K562 (cell line): ENCODE results near the gene USP20. TPM values are rescaled to one million over a fixed set of nuclear protein-coding genes. Genes with fewer than 3 reads are reported as not detected.

ENCODE experiments used
- ELF4 ChIP-seq: fragments of 450-650 bp; formaldehyde crosslinking; IDR thresholded peaks from 2 replicates; pipeline ENCODE4 v1.4.0; 2022; ENCODE audit warnings: missing genetic modification characterization
- EZH2 ChIP-seq: IDR thresholded peaks from 2 replicates; pipeline ENCODE4 v1.6.1; 2012; ENCODE audit warnings: low read depth, mild to moderate bottlenecking, inconsistent platforms, low read length, borderline replicate concordance
- FOXM1 ChIP-seq, 2 experiments: fragments of 450-650 bp in 1 of 2; sonication (generic) in 1 of 2; formaldehyde crosslinking in 1 of 2; IDR thresholded peaks; 2 replicates each; pipeline versions ENCODE4 v1.6.1 to v1.9.0; 2017 to 2022; ENCODE audit warnings: low read depth in 2 of 2, mild to moderate bottlenecking in 2 of 2, missing genetic modification reagents in 1 of 2, moderate library complexity in 1 of 2
- GABPA ChIP-seq: fragments of 200-800 bp; sonication (Bioruptor generic); conservative IDR thresholded peaks from 2 replicates; pipeline ENCODE4 v1.6.1; 2016; ENCODE audit warnings: low read depth, missing genetic modification characterization, missing compliant biosample characterization
- GATA2 ChIP-seq: sonication (generic); formaldehyde crosslinking; IDR thresholded peaks from 2 replicates; pipeline ENCODE4 v1.4.0; 2020; ENCODE audit warnings: mild to moderate bottlenecking, missing genetic modification reagents
- HMG20A ChIP-seq: fragments of 450-650 bp; formaldehyde crosslinking; conservative IDR thresholded peaks from 2 replicates; pipeline ENCODE4 v1.4.0; 2020; ENCODE audit warnings: mild to moderate bottlenecking, mixed read lengths
- KLF10 ChIP-seq: fragments of 250-450 bp; sonication (Bioruptor Pico); IDR thresholded peaks from 2 replicates; pipeline ENCODE4 v1.6.1; 2021; ENCODE audit warnings: matching md5 sums
- NR2C2 ChIP-seq, 2 experiments: fragments of 200-800 bp in 1 of 2; sonication (Bioruptor generic) in 1 of 2; sonication (generic) in 1 of 2; formaldehyde crosslinking in 1 of 2; IDR thresholded peaks; 2 replicates each; pipeline versions ENCODE4 v1.6.1 to v1.8.0; 2016 to 2022; ENCODE audit warnings: mild to moderate bottlenecking in 1 of 2, missing compliant biosample characterization in 1 of 2, missing genetic modification characterization in 1 of 2, missing genetic modification reagents in 1 of 2
- POLR3A ChIP-seq: IDR thresholded peaks from 2 replicates; pipeline ENCODE4 v1.6.1; 2011; ENCODE audit warnings: borderline replicate concordance, mild to moderate bottlenecking, moderate library complexity; ENCODE audit not compliant: insufficient read length, insufficient read depth; ENCODE audit errors: extremely low read depth
- RBM14 ChIP-seq: fragments of 200-400 bp; formaldehyde crosslinking; IDR thresholded peaks from 2 replicates; pipeline ENCODE4 v1.6.1; 2018; ENCODE audit warnings: low read depth, mild to moderate bottlenecking, low read length, moderate library complexity, borderline replicate concordance; ENCODE audit not compliant: insufficient read depth
- RBM25 ChIP-seq: fragments of 200-400 bp; formaldehyde crosslinking; IDR thresholded peaks from 2 replicates; pipeline ENCODE4 v1.6.1; 2018; ENCODE audit warnings: low read length, low read depth, moderate library complexity; ENCODE audit not compliant: severe bottlenecking
- RUNX1 ChIP-seq: sonication (generic); IDR thresholded peaks from 2 replicates; pipeline ENCODE4 v1.6.1; 2016; ENCODE audit warnings: antibody characterized with exemption, low read depth
- SETDB1 ChIP-seq: IDR thresholded peaks from one replicate; pipeline ENCODE4 v1.6.1; 2012; ENCODE audit warnings: low read length, control low read depth, inconsistent platforms
- SMAD3 ChIP-seq: fragments of 450-650 bp; formaldehyde crosslinking; conservative IDR thresholded peaks from 2 replicates; pipeline ENCODE4 v1.4.0; 2020; ENCODE audit warnings: mild to moderate bottlenecking
- TBP ChIP-seq: optimal IDR thresholded peaks from 2 replicates; pipeline ENCODE3; 2011; ENCODE audit warnings: low read depth, low read length, improper control_type of control experiment
- ZBTB8A ChIP-seq: fragments of 450-650 bp; IDR thresholded peaks from 2 replicates; pipeline ENCODE4 v1.6.1; 2018; ENCODE audit warnings: mild to moderate bottlenecking, moderate library complexity; ENCODE audit not compliant: partially characterized antibody
- ZNF124 ChIP-seq: sonication (generic); formaldehyde crosslinking; IDR thresholded peaks from 2 replicates; pipeline ENCODE4 v1.8.1; 2022; ENCODE audit warnings: missing genetic modification reagents
- ZNF197 ChIP-seq: fragments of 200-800 bp; sonication (Bioruptor generic); IDR thresholded peaks from 2 replicates; pipeline ENCODE4 v1.6.1; 2016; ENCODE audit warnings: low read depth, missing genetic modification characterization, missing compliant biosample characterization
- ZNF316 ChIP-seq: fragments of 450-650 bp; IDR thresholded peaks from 2 replicates; pipeline ENCODE4 v1.6.1; 2016
- polyA plus RNA-seq, 8 experiments: library from polyadenylated mRNA; depleted of rRNA in 4 of 8; stranded (reverse) in 5 of 8; unstranded in 3 of 8; fragments of >200 nt; fragmentation: Nextera tagmentation in 2 of 8; fragmentation: Illumina TruSeq in 1 of 8; extraction: Ambion mirVana in 2 of 8; extraction: Trizol in 1 of 8; gene quantifications; 2 replicates each; pipeline versions ENCODE4 v1.2.1 to v1.2.3, GENCODE V29; 2011 to 2014; ENCODE audit warnings: inconsistent platforms in 1 of 8, missing spikeins in 1 of 8
- total RNA-seq, 7 experiments: library from RNA; depleted of rRNA in 6 of 7; stranded (reverse); fragments of >200 nt in 6 of 7; fragmentation: Illumina TruSeq in 2 of 7; extraction: Trizol in 2 of 7; gene quantifications; 2 replicates each; pipeline versions ENCODE4 v1.2.1 to v1.2.3, GENCODE V29; 2011 to 2021; ENCODE audit warnings: low replicate concordance in 1 of 7
- TF ChIP-seq, protein P1 (sequence below): sonication (generic); formaldehyde crosslinking; IDR thresholded peaks from 2 replicates; pipeline ENCODE4 v1.8.1; 2022; ENCODE audit warnings: missing genetic modification reagents
- TF ChIP-seq, protein P2 (sequence below): IDR thresholded peaks from 3 replicates; pipeline ENCODE4 v1.6.1; 2011; ENCODE audit warnings: borderline replicate concordance, mild to moderate bottlenecking; ENCODE audit not compliant: insufficient read length, insufficient read depth
- TF ChIP-seq, protein P3 (sequence below), 2 experiments: fragments of 450-650 bp in 1 of 2; IDR thresholded peaks; 2 replicates each; pipeline ENCODE4 v1.6.1; 2011 to 2017; ENCODE audit warnings: low read depth in 2 of 2, antibody characterized with exemption in 1 of 2, borderline replicate concordance in 1 of 2, low read length in 1 of 2, mild to moderate bottlenecking in 1 of 2, mixed read lengths in 1 of 2; ENCODE audit not compliant: control insufficient read depth in 1 of 2

The USP20 gene
- total and polyA plus RNA-seq, 9 of the 15 experiments (the other 6 are each of a cell fraction or from before 2014, with no cell fraction given), result 1.9 to 136 (median 49.1) TPM

DNA sequence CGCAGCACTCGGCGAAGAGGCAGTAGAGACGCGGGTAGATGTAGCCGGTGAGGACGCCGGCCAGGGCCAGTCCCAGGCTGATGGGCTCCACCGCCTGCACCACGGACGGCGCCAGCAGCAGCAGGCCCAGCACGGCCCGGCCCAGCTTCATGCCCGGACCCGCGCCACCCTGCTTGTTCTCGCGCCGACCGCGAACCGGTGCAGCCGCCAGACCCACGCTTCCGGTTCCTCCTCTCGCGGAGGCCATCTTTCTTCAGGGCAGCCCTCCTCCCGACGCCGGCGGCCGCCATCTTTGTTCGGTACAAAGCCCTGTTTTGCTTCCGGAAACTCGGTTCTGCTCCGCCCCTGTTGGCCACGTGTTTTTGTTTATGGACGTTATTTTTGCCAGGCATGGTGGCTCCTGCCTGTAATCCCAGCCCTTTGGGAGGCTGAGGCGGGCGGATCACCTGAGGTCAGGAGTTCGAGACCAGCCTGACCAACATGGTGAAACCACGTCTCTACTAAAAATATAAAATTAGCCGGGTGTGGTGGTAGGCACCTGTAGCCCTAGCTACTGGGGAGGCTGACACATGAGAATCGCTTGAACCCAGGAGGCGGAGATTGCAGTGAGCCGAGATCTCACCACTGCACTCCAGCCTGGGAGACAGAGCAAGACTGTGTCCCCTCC, 11.2 kb upstream of the USP20 start, which contains the start of gene TOR1A (continued):
- TF ChIP-seq POLR3A, result peak; percentile 34
- peak; percentile 78; the same call in 1 of the 2 replicates for TF ChIP-seq SMAD3
- TF ChIP-seq ZNF124, result no peak
- TF ChIP-seq, protein P1, sequence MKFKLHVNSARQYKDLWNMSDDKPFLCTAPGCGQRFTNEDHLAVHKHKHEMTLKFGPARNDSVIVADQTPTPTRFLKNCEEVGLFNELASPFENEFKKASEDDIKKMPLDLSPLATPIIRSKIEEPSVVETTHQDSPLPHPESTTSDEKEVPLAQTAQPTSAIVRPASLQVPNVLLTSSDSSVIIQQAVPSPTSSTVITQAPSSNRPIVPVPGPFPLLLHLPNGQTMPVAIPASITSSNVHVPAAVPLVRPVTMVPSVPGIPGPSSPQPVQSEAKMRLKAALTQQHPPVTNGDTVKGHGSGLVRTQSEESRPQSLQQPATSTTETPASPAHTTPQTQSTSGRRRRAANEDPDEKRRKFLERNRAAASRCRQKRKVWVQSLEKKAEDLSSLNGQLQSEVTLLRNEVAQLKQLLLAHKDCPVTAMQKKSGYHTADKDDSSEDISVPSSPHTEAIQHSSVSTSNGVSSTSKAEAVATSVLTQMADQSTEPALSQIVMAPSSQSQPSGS, result no peak
- TF ChIP-seq NR2C2 (CRISPR knock-in tag; IDR thresholded peaks at IDR 0.05), result peak; percentile 94
- peak; percentile 98 for TF ChIP-seq NR2C2 (tag; IDR thresholded peaks at IDR 0.05)
- peak; percentile 15 for TF ChIP-seq RBM25
- peak; percentile 99 for TF ChIP-seq ZNF197 (CRISPR knock-in tag)
- TF ChIP-seq, protein P2, sequence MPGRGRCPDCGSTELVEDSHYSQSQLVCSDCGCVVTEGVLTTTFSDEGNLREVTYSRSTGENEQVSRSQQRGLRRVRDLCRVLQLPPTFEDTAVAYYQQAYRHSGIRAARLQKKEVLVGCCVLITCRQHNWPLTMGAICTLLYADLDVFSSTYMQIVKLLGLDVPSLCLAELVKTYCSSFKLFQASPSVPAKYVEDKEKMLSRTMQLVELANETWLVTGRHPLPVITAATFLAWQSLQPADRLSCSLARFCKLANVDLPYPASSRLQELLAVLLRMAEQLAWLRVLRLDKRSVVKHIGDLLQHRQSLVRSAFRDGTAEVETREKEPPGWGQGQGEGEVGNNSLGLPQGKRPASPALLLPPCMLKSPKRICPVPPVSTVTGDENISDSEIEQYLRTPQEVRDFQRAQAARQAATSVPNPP, result no peak
- TF ChIP-seq RUNX1, result peak; percentile 84; the same call in 1 of the 2 replicates
- peak; percentile 97 for TF ChIP-seq GABPA
- peak; percentile 30; the same call in 1 of the 2 replicates for TF ChIP-seq FOXM1 (IDR thresholded peaks at IDR 0.05; ENCODE audit: low read depth)
- peak; percentile 89; the same call in 1 of the 2 replicates for TF ChIP-seq FOXM1 (CRISPR knock-in tag; IDR thresholded peaks at IDR 0.05; ENCODE audit: low read depth)
- TF ChIP-seq EZH2, result no peak
- no peak for TF ChIP-seq HMG20A (CRISPR knock-in tag)
- TF ChIP-seq, protein P3, sequence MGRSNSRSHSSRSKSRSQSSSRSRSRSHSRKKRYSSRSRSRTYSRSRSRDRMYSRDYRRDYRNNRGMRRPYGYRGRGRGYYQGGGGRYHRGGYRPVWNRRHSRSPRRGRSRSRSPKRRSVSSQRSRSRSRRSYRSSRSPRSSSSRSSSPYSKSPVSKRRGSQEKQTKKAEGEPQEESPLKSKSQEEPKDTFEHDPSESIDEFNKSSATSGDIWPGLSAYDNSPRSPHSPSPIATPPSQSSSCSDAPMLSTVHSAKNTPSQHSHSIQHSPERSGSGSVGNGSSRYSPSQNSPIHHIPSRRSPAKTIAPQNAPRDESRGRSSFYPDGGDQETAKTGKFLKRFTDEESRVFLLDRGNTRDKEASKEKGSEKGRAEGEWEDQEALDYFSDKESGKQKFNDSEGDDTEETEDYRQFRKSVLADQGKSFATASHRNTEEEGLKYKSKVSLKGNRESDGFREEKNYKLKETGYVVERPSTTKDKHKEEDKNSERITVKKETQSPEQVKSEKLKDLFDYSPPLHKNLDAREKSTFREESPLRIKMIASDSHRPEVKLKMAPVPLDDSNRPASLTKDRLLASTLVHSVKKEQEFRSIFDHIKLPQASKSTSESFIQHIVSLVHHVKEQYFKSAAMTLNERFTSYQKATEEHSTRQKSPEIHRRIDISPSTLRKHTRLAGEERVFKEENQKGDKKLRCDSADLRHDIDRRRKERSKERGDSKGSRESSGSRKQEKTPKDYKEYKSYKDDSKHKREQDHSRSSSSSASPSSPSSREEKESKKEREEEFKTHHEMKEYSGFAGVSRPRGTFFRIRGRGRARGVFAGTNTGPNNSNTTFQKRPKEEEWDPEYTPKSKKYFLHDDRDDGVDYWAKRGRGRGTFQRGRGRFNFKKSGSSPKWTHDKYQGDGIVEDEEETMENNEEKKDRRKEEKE (IDR thresholded peaks at IDR 0.05; ENCODE audit: borderline replicate concordance in 1 of 2, control insufficient read depth in 1 of 2, low read depth in 2 of 2, low read length in 1 of 2), result no peak
- no peak for TF ChIP-seq SETDB1
- peak; percentile 94 for TF ChIP-seq ELF4
- TF ChIP-seq KLF10 (CRISPR knock-in tag), result no peak
- no peak for TF ChIP-seq GATA2 (CRISPR knock-in tag)
- TF ChIP-seq TBP, result peak; percentile 36
- TF ChIP-seq ZNF316, result no peak
- no peak for TF ChIP-seq ZBTB8A
- TF ChIP-seq RBM14, result no peak
